ENCODE results near the gene HOOK1.
"Not testable (repeated sequence)": the region's sequence is repeated elsewhere in the genome, so short reads cannot be mapped to it uniquely, and the experiment has no call there.

Gene HOOK1

GRCh38 chr1:59827055-59827643 is 12.4 kb downstream of the HOOK1 start:
- DNase-seq: no peak

DNA sequence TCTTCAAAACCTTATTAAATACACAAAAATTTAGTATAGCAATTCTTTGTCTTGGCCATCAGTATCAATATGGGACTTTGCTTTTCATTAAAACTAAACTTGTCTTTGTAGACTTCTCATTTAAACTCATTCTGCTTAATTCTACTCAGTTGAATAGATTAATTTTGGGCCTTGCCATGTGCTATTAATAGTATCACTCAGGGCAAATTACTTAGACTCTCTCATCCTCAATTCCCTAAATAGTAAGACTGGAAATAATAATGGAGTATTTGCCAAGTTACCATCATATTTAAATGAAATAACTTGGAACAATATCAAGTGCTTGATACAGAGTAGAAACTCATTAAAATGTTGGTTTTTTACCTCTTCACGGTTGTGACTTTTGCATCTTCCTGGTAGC is 13.4 kb downstream of the HOOK1 start:
- DNase-seq: no peak

GRCh38 chr1:59831529-59831928 is 16.8 kb downstream of the HOOK1 start:
- no peak for DNase-seq

GRCh38 chr1:59833022-59833421 is 18.3 kb downstream of the HOOK1 start:
- DNase-seq: no peak

DNA sequence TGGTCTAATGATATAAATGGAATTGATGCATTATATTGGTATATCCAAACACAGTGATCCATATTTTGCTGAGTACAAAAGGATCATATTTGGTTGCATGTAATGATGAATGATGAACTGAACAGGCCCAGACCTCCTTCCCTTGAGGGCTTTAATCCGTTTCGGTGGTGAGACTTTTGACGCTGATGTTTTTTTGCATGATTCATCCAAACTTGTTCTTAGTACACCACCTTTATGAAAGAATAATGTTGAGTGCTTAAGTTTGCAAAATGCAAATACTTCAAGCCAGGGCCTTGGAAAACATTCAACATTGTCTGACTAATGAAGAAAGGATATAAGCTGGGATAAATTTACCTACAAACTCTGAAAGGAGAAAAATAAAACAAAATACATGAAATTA is 19.2 kb downstream of the HOOK1 start:
- no peak for DNase-seq

DNA sequence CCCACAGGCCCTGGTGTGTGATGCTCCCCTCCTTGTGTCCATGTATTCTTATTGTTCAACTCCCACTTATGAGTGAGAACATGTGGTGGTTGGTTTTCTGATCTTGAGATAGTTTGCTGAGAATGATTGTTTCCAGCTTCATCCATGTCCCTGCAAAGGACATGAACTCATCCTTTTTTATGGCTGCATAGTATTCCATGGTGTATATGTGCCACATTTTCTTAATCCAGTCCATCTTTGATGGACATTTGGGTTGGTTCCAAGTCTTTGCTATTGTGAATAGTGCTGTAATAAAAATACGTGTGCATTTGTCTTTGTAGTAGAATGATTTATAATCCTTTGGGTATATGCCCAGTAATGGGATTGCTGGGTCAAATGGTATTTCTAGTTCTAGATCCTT is 23.1 kb downstream of the HOOK1 start:
- DNase-seq: not testable (repeated sequence)

DNA sequence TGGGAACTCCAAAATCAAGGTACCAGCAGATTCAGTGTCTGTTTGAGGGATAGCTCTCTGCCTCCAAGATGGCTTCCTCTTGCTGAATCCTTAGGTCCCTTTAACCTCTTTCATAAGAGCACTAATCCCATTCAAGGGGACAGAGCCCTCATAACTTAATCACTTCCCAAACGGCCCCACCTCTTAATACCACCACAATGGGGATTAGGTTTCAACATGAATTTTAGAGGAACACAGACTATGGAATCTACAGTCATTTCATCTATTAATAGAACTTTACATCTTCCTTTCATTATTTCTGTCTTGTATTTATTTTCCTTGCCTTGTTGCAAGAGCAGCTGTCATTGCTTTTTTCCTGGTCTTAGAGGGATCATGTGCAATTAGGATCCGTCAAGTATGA is 30.3 kb downstream of the HOOK1 start:
- DNase-seq: no peak

DNA sequence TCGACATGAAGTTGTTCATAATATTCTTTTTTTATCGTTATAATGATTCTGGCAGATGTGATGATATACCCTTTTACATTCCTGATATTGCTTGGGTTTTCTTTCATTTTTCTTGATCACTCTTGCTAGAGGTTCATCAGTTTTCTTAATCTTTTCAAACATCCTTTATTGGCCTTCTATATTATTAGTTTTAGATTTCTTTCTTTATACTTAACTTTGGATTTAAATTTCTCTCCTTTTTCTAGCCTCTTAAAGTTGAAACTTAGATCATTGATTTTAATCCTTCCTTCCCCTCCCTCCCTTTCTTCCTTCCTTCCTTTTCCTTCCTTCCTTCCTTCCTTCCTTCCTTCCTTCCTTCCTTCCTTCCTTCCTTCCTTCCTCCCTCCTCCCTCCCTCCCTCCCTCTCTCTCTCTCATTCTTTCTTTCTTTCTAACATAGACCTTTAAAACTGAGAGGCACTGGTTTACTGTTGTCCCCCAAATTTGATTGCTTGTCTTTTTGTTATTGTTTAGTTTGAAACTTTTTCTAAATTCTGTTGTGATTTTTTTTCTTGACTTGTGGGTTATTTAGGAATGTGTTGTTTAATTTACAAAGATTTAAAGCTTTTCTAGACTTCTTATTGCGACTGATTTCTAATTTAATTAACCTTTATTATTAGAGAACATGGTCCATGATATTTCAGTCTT is 31.6 kb downstream of the HOOK1 start:
- DNase-seq: no peak

DNA sequence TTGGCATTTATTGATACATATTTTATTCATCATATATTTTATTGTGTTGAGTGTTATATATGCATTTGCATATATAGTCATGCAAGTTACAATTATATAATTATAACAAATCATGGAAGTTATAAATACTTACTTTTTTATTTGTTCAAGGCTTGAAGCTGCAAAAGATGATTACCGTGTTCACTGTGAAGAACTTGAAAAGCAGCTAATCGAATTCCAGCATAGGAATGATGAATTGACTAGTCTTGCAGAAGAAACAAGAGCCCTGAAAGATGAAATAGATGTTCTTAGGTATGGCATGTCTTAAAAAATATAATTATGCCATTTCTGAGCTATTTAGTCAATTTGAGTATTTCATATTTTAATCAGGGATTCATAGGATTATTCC is 32.1 kb downstream of the HOOK1 start:
- no peak for DNase-seq

GRCh38 chr1:59852117-59852516 is 37.4 kb downstream of the HOOK1 start:
- no peak for DNase-seq

GRCh38 chr1:59855297-59855696 is 40.5 kb downstream of the HOOK1 start:
- not testable (repeated sequence) for DNase-seq

DNA sequence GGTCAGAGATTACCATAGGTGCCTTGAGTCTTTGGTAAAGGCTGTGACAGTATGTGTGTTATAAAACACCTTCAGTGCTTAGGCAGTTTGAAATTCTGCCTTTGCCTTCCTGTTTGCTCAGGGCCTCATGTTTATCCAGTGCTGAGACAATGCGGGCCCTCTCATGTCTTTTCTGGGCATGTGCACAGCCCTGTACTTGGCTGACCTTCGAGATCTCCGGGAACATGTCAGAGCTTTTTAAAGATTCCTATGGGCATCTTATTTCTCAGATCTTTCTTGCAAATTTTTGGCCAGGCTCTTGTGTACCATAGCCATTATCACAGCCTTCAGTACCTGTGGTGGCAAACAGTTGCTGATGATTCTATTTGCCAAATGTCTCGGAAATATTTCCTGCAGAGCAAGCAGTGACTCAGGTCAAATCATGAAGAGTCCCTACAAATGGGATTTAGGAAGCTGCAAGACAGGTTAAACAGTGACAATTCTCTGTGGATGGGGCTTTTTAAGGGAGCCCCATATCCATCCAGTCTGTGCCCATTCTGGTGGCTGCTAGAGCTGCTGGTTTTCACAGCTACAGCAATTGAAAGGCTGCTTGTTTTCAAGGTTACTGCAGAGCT is 42.1 kb downstream of the HOOK1 start:
- peak; percentile 48 for DNase-seq

DNA sequence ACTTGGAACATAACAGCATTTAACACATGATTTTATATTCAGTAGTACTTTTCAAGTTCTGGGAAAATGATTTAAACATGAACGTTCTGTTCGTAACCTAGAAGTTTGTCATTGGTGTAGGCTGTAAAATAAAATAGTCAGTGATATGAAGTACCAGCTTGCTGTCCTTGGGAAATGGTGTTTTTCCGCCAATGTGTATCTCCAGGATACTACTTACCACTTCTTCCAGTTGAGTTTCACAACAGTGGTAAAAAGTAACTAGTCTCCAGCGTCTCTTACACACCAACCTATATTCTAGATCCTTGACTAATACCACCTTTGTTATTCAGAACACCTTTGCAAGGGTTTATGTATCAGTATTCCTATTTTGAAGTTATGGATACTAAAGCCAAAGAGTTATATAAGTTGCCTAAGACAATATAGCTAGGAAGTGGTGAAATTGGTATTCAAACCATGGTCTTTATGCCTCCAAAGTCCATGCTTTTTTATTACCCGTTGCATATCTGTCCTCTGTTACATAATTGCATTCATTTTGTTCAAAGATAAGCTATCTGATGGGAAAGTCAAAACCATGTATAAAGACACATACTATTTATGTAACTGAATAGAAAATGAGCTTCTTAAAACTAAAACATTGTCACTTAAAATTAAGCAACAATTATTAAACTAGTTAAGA is 43.1 kb downstream of the HOOK1 start:
- DNase-seq: no peak

DNA sequence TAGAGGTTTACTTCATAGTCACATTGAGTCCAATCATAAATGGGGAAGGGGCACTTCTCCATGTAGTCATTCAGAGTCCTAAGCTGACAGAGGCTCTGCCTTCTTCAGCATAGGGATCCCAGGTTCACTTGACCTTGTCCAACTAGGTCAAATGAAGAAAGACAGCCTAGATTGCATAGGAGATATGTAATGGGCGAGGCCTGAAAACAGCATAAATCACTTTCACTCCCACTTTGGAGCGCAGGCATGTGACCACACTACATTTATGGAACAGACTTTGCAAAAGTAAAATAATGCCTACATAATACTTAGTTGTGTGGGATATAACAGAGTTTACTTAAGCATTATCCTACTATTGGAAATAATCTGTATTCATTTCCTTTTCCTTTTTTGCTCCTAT is 51.7 kb downstream of the HOOK1 start:
- DNase-seq: no peak

- no peak for DNase-seq
These were observed 57.0 kb downstream of the HOOK1 start for GRCh38 chr1:59871746-59872145.

GRCh38 chr1:59877108-59877682 is 62.4 kb downstream of the HOOK1 start:
- no peak for DNase-seq

GRCh38 chr1:59878370-59878769 is 63.6 kb downstream of the HOOK1 start:
- DNase-seq: no peak

- peak; percentile 54 for DNase-seq
These were observed 64.8 kb downstream of the HOOK1 start for GRCh38 chr1:59879574-59879973.

GRCh38 chr1:59879996-59880505 is 65.3 kb downstream of the HOOK1 start:
- DNase-seq: no peak

GRCh38 chr1:59880735-59881134 is 66.0 kb downstream of the HOOK1 start:
- DNase-seq: no peak

DNA sequence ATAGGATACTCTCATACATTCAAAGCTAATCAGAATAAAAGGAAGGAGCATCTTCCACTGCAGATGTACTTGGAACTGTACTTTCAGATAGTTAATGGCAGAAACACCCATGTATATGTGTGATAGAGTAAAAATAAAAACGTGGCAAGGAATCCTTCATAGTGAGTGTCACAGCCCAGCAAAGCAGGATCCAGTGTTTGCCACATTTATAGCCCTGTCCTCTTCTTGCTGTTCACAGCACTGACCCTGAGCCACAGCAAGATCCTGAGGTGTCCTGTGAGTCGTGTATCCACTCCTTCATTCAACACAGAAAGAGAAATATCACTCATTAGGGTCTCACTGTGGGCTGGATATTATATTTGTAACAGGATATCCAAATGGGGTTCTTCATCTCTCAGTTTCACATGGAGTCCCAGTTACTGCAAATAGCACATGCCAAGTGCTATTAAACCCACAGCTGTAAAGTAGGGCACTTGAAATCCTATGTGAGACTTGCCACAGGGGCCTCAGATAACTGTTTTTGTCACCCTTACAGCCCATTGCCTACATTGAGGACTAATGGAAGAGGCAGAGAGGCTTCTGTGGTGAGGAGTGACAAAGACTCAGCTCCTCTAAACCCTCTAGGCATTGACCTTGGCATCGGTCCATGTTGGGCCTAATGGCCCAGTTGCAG is 70.5 kb downstream of the HOOK1 start:
- DNase-seq: no peak

- peak; percentile 53 for DNase-seq
These were observed 78.4 kb downstream of the HOOK1 start for GRCh38 chr1:59892841-59893811.
